ENCODE results near the gene CES3. TPM values are rescaled to one million over a fixed set of nuclear protein-coding genes. Genes with fewer than 3 reads are reported as not detected.

CES3 gene
- total RNA-seq, 4 donors from 2014 or later = 0.13 to 1.3 (median 0.22) TPM; not detected in 1

- H3K27ac ChIP-seq = peak overlapping the region; percentile 88 to 93 (median 91)
- intact Hi-C loops (cut with DNase I) = no loop called here
- TF ChIP-seq POLR2A (IDR thresholded peaks at IDR 0.05) = peak in 1 of 2 donors; percentile 25
- no peak for TF ChIP-seq CTCF (IDR thresholded peaks at IDR 0.05)
- H3K4me1 ChIP-seq = peaks cover 51 to 95% of the 10 kb centered on the region in 2 donors
- no peaks in the 10 kb centered on the region for H3K36me3 ChIP-seq
- H3K9me3 ChIP-seq = no peaks in the 10 kb centered on the region
- no peaks in the 10 kb centered on the region for H3K27me3 ChIP-seq
- peak; percentile 92 to 93 for DNase-seq
- H3K4me3 ChIP-seq (replicated peaks in 1 of 3) = no peak overlapping the region
- 28 to 34% methylated on average over 16 to 18 of the region's 18 CpGs for WGBS, 2 donors
These were observed 37.8 kb upstream of the CES3 start for GRCh38 chr16:66923247-66923731.

GRCh38 chr16:66923866-66924265 is 37.2 kb upstream of the CES3 start:
- DNase-seq = peak; percentile 67 to 77
- Histone ChIP-seq H3K4me1 (peaks cover 46 to 90% of the 10 kb centered on the region in 2 donors), H3K27ac (peak overlapping the region; percentile 47 to 91 (median 88)), H3K4me3 (replicated peaks in 1 of 3) (peak overlapping the region in 1 of 3 donors; percentile 25), H3K27me3 (no peaks in the 10 kb centered on the region), H3K36me3 (no peaks in the 10 kb centered on the region), H3K9me3 (no peaks in the 10 kb centered on the region)
- no peak for TF ChIP-seq POLR2A (IDR thresholded peaks at IDR 0.05)
- no peak for TF ChIP-seq CTCF (IDR thresholded peaks at IDR 0.05)
- 39 to 49% methylated on average over 3 of the region's 3 CpGs for WGBS, 2 donors
- intact Hi-C loops (cut with DNase I) = no loop called here

GRCh38 chr16:66924527-66925321 is 36.3 kb upstream of the CES3 start:
- Histone ChIP-seq H3K27ac (peak overlapping the region; percentile 82 to 91 (median 88)), H3K36me3 (no peaks in the 10 kb centered on the region), H3K4me1 (peaks cover 37 to 81% of the 10 kb centered on the region in 2 donors), H3K9me3 (no peaks in the 10 kb centered on the region), H3K27me3 (no peaks in the 10 kb centered on the region), H3K4me3 (replicated peaks in 1 of 3) (peak overlapping the region in 1 of 3 donors; percentile 25)
- DNase-seq = peak; percentile 45 to 51
- 40 to 48% methylated on average over 19 to 21 of the region's 72 CpGs for WGBS, 2 donors
- intact Hi-C loops (cut with DNase I) = no loop called here
- TF ChIP-seq POLR2A (IDR thresholded peaks at IDR 0.05) = no peak
- peak in 3 of 6 experiments; percentile 17 to 51 (median 42) for TF ChIP-seq CTCF (IDR thresholded peaks at IDR 0.05)

- Histone ChIP-seq H3K27me3 (no peaks in the 10 kb centered on the region), H3K4me3 (replicated peaks in 1 of 3) (peak within 1 kb of the TSS in 1 of 3 donors; percentile 25), H3K36me3 (no peaks in the 10 kb centered on the region), H3K4me1 (peaks cover 31 to 74% of the 10 kb centered on the region in 2 donors), H3K9me3 (no peaks in the 10 kb centered on the region), H3K27ac (peak within 1 kb of the TSS; percentile 82 to 91 (median 88))
- peak in 1 of 2 donors; percentile 39 for DNase-seq
- 44 to 68% methylated on average over 10 to 16 of the region's 42 CpGs for WGBS, 2 donors
- intact Hi-C loops (cut with DNase I) = no loop called here
- TF ChIP-seq POLR2A (IDR thresholded peaks at IDR 0.05) (no peak), CTCF (IDR thresholded peaks at IDR 0.05) (no peak)
These were observed 35.7 kb upstream of the CES3 start, which contains the start of gene RRAD for GRCh38 chr16:66925322-66925840. RRAD (minus strand) TSS chr16:66925535; CDS start chr16:66925179, 356 bp downstream.

Measured in thyroid gland (tissue), 4 donors.